GM11168 (cell line): ENCODE results near the gene ISCA2.

Source experiments
- in situ Hi-C: fragments of 300-500 bp; cut with MboI; formaldehyde crosslinking; loops from one replicate; pipeline ENCODE4 v1.12.0; 2022; ENCODE audit warnings: low sequenced_read_pairs; ENCODE audit not compliant: unreplicated experiment

The ISCA2 gene

GRCh38 chr14:74493343-74494261, at the start of gene ISCA2:
Gene ISCA2 (plus strand): TSS chr14:74493765. CDS start chr14:74493775, 10 bp downstream.
- in situ Hi-C loops = no loop called here

GRCh38 chr14:74444866-74445265, 48.7 kb upstream of the ISCA2 start:
- in situ Hi-C loops = no loop called here

- in situ Hi-C loops = loop anchor here (5.0 kb wide), 1 partner anchor 52 kb away; no protein-coding TSS in a partner anchor
These were observed 39.2 kb upstream of the ISCA2 start for GRCh38 chr14:74454397-74454796.

- in situ Hi-C loops = no loop called here
These were observed 36.6 kb upstream of the ISCA2 start for GRCh38 chr14:74456684-74457564.

GRCh38 chr14:74457565-74457895, 36.0 kb upstream of the ISCA2 start:
- in situ Hi-C loops = no loop called here

- in situ Hi-C loops = no loop called here
These were observed 34.1 kb upstream of the ISCA2 start for GRCh38 chr14:74459289-74459946.

GRCh38 chr14:74459976-74460375, 33.6 kb upstream of the ISCA2 start:
- in situ Hi-C loops = no loop called here

GRCh38 chr14:74462993-74463392, 30.6 kb upstream of the ISCA2 start:
- in situ Hi-C loops = no loop called here

GRCh38 chr14:74463697-74464096, 29.9 kb upstream of the ISCA2 start:
- in situ Hi-C loops = no loop called here

GRCh38 chr14:74464785-74465184, 28.8 kb upstream of the ISCA2 start:
- in situ Hi-C loops = no loop called here

- in situ Hi-C loops = no loop called here
These were observed 28.2 kb upstream of the ISCA2 start for GRCh38 chr14:74465335-74465734.

GRCh38 chr14:74468513-74468912, 25.1 kb upstream of the ISCA2 start:
- in situ Hi-C loops = no loop called here

GRCh38 chr14:74469548-74470518, 23.7 kb upstream of the ISCA2 start:
- in situ Hi-C loops = loop anchor here (10.0 kb wide), 1 partner anchor 105 kb away; no protein-coding TSS in a partner anchor

- in situ Hi-C loops = loop anchor here (10.0 kb wide), 1 partner anchor 108 kb away; no protein-coding TSS in a partner anchor
These were observed 21.0 kb upstream of the ISCA2 start for GRCh38 chr14:74472601-74473000.

- in situ Hi-C loops = loop anchor here (10.0 kb wide), 1 partner anchor 110 kb away; no protein-coding TSS in a partner anchor
These were observed 19.2 kb upstream of the ISCA2 start for GRCh38 chr14:74474376-74474775.

GRCh38 chr14:74475678-74476077, 17.9 kb upstream of the ISCA2 start:
- in situ Hi-C loops = loop anchor here (10.0 kb wide), 1 partner anchor 111 kb away; no protein-coding TSS in a partner anchor

GRCh38 chr14:74476107-74476506, 17.5 kb upstream of the ISCA2 start:
- in situ Hi-C loops = loop anchor here (10.0 kb wide), 1 partner anchor 111 kb away; no protein-coding TSS in a partner anchor

- in situ Hi-C loops = loop anchor here (10.0 kb wide), 1 partner anchor 112 kb away; no protein-coding TSS in a partner anchor
These were observed 17.0 kb upstream of the ISCA2 start for GRCh38 chr14:74476607-74477006.
